AG09319 (cell line): ENCODE measurements around the gene KIF22.

Experiments used
- DNase-seq: peaks from one replicate; pipeline ENCODE4 v3.0.0-alpha.2; 2010; ENCODE audit warnings: low read depth; ENCODE audit errors: extremely low read depth
- TF ChIP-seq, protein P1 (sequence below): IDR thresholded peaks from 2 replicates; pipeline ENCODE4 v1.5.1; 2011; ENCODE audit warnings: low read depth, mild to moderate bottlenecking, inconsistent platforms, low read length, moderate library complexity

Gene KIF22

DNA sequence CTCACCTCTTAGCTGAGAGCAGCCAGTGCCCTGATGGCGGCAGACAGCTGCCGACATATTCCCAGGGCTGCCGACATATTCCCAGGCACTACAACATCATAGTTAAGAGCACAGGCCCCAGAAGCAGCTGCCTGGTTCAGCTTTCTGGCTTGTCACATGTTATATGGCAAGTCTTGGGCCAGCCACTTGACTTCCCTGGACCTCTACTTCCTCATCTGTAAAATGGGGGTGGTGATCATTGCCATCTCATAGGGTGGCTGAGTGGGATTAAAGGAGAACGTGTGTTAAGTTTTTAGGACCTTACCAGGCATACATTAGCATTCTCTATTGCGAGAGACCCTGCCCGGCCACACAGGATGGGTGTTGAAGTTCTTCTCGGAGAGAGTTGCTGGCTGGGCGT lies 53.4 kb downstream of the KIF22 start:
- TF ChIP-seq, protein P1, sequence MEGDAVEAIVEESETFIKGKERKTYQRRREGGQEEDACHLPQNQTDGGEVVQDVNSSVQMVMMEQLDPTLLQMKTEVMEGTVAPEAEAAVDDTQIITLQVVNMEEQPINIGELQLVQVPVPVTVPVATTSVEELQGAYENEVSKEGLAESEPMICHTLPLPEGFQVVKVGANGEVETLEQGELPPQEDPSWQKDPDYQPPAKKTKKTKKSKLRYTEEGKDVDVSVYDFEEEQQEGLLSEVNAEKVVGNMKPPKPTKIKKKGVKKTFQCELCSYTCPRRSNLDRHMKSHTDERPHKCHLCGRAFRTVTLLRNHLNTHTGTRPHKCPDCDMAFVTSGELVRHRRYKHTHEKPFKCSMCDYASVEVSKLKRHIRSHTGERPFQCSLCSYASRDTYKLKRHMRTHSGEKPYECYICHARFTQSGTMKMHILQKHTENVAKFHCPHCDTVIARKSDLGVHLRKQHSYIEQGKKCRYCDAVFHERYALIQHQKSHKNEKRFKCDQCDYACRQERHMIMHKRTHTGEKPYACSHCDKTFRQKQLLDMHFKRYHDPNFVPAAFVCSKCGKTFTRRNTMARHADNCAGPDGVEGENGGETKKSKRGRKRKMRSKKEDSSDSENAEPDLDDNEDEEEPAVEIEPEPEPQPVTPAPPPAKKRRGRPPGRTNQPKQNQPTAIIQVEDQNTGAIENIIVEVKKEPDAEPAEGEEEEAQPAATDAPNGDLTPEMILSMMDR: no peak
- no peak for DNase-seq

DNA sequence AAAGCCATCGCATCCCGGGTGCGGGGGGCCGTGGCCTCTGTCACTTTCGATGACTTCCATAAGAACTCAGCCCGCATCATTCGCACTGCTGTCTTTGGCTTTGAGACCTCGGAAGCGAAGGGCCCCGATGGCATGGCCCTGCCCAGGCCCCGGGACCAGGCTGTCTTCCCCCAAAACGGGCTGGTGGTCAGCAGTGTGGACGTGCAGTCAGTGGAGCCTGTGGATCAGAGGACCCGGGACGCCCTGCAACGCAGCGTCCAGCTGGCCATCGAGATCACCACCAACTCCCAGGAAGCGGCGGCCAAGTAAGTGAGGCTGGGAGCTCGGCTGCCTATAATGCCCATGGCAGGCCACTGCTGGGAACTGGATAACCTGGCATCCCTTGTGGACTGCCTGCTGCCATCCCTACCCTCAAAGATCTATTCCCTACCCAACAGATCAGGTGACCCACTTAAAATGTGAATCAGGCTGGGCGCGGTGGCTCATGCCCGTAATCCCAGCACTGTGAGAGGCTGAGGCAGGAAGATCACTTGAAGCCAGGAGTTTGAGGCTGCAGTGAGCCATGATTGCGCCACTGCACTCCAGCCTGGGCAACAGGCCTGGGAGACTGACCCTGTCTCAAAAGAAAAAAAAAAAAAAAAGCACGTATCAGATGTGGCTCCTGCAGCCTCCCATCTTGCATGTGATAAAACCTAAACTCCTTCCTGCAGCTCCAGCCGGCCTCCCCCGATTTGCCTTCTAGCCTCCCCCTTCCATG lies 54.2 kb downstream of the KIF22 start:
- DNase-seq: no peak
- TF ChIP-seq, protein P1: no peak

DNA sequence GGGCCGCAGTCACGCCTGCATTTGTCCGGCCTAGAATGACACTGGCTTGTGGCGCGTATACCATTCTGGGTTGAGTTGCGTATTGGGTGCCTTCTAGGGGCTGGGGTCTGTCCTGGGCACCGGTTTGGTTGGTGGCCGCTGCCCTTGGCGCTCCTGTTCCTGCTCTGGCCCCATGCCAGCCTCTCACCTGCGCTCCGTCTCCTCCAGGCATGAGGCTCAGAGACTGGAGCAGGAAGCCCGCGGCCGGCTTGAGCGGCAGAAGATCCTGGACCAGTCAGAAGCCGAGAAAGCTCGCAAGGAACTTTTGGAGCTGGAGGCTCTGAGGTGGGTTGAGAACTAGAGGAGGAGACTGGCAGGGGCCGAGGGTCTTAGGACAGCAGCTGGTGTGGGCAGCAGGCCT lies 55.1 kb downstream of the KIF22 start:
- DNase-seq: no peak
- TF ChIP-seq, protein P1: no peak

DNA sequence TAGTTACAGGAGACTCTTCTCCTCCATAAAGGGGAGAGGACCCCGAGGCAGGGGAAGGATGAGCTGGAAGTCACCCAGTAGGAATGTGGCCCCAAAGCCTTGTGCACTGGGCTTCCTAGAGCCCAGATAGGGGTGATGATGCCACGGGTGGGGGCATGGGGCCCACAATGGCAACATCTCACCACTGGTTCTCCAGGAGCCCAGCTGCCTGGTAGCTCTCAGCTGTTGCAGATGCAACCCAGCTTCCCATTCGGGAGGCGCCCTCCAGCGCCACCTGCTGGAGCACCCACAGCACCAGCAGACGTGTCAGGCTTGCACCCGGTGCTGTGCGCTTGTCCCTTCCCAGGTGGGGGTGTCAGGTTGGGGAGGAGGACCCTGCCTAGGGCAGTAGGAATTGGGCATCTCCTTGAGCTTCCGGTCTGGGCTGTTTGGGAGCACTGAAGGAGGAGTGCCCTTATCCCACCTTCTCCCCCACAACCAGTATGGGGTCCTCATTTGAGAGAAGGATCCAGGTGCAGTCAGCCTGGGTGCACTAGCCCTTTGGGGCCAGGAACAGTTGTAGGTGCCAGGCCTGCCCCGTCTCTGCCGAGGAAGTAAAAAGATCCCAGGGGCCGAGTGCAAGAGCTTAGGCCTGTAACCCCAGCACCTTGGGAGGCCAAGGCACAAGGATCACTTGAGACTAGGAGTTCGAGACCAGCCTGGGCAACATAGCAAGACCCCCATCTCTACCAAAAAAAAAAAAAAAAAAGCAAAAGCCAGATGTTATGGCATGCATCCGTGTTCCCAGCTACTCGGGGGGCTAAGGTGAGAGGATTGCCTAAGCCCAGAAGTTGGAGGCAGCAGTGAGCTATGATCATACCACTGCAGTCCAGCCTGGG lies 58.1 kb downstream of the KIF22 start:
- TF ChIP-seq, protein P1: peak; percentile 88
- no peak for DNase-seq

DNA sequence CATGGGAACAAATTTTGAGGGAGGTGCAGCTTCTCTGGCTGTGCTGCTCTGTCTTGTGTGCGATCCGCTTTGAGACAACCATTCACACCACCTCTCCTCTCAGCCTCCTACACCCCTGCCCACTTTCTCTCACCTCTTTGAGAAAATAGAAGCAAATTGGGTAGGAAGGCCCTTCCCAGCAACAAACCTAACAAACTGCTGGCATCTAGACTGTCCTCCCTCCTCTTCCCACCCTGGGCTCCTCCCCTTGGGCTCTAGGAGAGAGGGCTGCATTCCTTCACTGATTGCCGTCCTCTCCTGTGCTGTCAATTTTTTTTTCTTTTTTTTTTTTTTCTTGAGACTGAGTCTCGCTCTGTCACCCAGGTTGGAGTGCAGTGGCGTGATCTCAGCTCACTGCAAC lies 59.0 kb downstream of the KIF22 start:
- TF ChIP-seq, protein P1: no peak
- no peak for DNase-seq

DNA sequence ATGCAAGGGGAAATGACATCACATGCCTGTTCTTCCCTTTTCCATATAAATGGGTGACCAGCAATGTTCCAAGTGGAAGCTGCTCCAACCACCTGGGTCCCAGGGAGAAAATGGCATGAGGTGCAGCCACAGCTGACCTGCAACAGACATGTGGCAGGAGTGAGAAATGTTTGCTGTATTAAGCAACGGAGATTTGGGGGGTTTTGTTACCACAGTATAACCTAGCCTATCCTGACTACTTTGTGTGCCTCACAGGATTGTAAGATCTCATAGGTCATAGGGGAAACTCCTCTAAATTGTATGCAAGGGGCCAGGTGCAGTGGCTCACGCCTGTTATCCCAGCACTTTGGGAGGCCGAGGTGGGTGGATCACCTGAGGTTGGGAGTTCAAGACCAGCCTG lies 60.4 kb downstream of the KIF22 start:
- no peak for DNase-seq
- TF ChIP-seq, protein P1: no peak

DNA sequence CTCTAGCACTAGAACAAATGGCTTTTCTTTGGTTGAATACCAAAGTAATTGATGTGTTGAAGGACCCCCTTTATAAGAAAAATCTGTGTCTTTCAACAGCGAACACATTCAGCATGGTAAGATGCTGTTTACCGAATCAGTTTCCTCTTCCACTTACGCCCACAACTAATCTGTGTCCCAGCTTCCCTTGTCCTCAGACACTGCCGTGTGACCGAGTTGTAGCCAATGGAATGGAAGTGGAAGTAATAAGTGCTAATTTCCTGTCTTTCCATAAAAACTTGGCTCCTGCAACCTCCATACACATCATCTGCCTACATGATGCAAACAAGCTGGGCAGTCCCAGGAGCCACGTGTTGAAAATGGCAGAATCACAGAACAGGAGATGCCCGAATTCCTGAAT lies 62.1 kb downstream of the KIF22 start:
- TF ChIP-seq, protein P1: no peak
- DNase-seq: peak; percentile 38
